ENCODE data around the gene SYT9. TPM values are rescaled to one million over a fixed set of nuclear protein-coding genes. Genes with fewer than 3 reads are reported as not detected.

The SYT9 gene
- total and polyA plus RNA-seq, 10 of the 15 experiments (the other 5 are each of a cell fraction or from before 2014, with no cell fraction given), result 0.03 TPM; not detected in 9

- no peak overlapping the region for H3K4me2 ChIP-seq (ENCODE audit: control insufficient read depth, insufficient read depth)
- H3K36me3 ChIP-seq (ENCODE audit: control insufficient read depth in 2 of 2, insufficient read depth in 2 of 2, low read length in 1 of 2), result no peaks in the 10 kb centered on the region
- no peaks in the 10 kb centered on the region for H3K9me3 ChIP-seq (replicated peaks; ENCODE audit: control insufficient read depth, insufficient read depth, low read length)
- no peak for DNase-seq (ENCODE audit: low read depth, low spot score)
- in situ Hi-C loops (cut with MboI), result no loop called here
- H3K27ac ChIP-seq (ENCODE audit: control insufficient read depth, insufficient read depth), result no peak overlapping the region
- SMC1A ChIA-PET (ENCODE audit: uncharacterized antibody, unreplicated experiment), result interaction anchor here (0.5 to 1.8 kb wide), 2 partner anchors 73 to 405 kb away, joined by 3 to 5 read pairs; no protein-coding TSS in a partner anchor
- no peak for FAIRE-seq
- H3K9ac ChIP-seq (ENCODE audit: control insufficient read depth, insufficient read depth, low read length), result no peak overlapping the region
- H3K27me3 ChIP-seq (replicated peaks in 1 of 2; ENCODE audit: control insufficient read depth in 2 of 2, insufficient read depth in 2 of 2, low read length in 1 of 2), result no peaks in the 10 kb centered on the region; a peak in 1 of 4 replicates
- no peak overlapping the region for H3K4me3 ChIP-seq
- intact Hi-C loops (cut with micrococcal nuclease; ENCODE audit: unreplicated experiment), result loop anchor here (2.0 to 5.0 kb wide), 2 partner anchors 182 to 467 kb away; no protein-coding TSS in a partner anchor
- ATAC-seq, result no peak
- H3K79me2 ChIP-seq (ENCODE audit: control insufficient read depth, insufficient read depth, low read length), result no peaks in the 10 kb centered on the region
- no peaks in the 10 kb centered on the region for H4K20me1 ChIP-seq (ENCODE audit: control insufficient read depth, insufficient read depth)
- RAD21 ChIA-PET (ENCODE audit: unreplicated experiment), result interaction anchor here (2.3 kb wide), 1 partner anchor 467 kb away, joined by 7 read pairs; no protein-coding TSS in a partner anchor
- TF ChIP-seq ETV6 (conservative IDR thresholded peaks at IDR 0.05 in 1 of 2, IDR thresholded peaks at IDR 0.05 in 1 of 2; ENCODE audit: borderline replicate concordance in 1 of 2, low read depth in 1 of 2) (no peak), RFX5 (IDR thresholded peaks at IDR 0.05; ENCODE audit: low read depth, low read length) (no peak), BACH1 (IDR thresholded peaks at IDR 0.05; ENCODE audit: borderline replicate concordance) (no peak), IKZF2 (IDR thresholded peaks at IDR 0.05) (no peak)
- BruUV-seq (replicated peaks), result no TSS peak
- no peak overlapping the region for H2AFZ ChIP-seq (ENCODE audit: control insufficient read depth, low read depth, low read length)
- POLR2A ChIA-PET, result no interaction called here
- 20% methylated on average over 1 of the region's 1 CpG for WGBS (ENCODE audit: insufficient coverage, insufficient replicate concordance, low lambda C conversion rate, missing lambda C conversion rate)
- CTCF ChIA-PET, result interaction anchor here (0.6 to 2.5 kb wide), 6 partner anchors 10 to 468 kb away, joined by 4 to 11 read pairs (median 4); no protein-coding TSS in a partner anchor
- H3K4me1 ChIP-seq (ENCODE audit: control insufficient read depth, insufficient read depth, low read length), result no peaks in the 10 kb centered on the region
Measured at GRCh38 chr11:7279676-7280075, 28.0 kb downstream of the SYT9 start.

GRCh38 chr11:7281079-7281478 is 29.4 kb downstream of the SYT9 start:
- TF ChIP-seq E2F8 (IDR thresholded peaks at IDR 0.05; ENCODE audit: low read depth, partially characterized antibody) (no peak), SMAD5 (IDR thresholded peaks at IDR 0.05; ENCODE audit: low read depth) (no peak), MEF2A (IDR thresholded peaks at IDR 0.05; ENCODE audit: insufficient read depth, low read depth, low read length) (no peak), RB1 (IDR thresholded peaks at IDR 0.05; ENCODE audit: borderline replicate concordance) (no peak), RUNX3 (IDR thresholded peaks at IDR 0.05; ENCODE audit: low read length) (no peak), REST (IDR thresholded peaks at IDR 0.05; ENCODE audit: low read depth, low read length) (no peak), KLF5 (IDR thresholded peaks at IDR 0.05; ENCODE audit: partially characterized antibody) (no peak), MTA3 (IDR thresholded peaks at IDR 0.05; ENCODE audit: borderline replicate concordance, low read length) (no peak)
- Histone ChIP-seq H3K4me1 (ENCODE audit: control insufficient read depth, insufficient read depth, low read length) (no peaks in the 10 kb centered on the region), H3K27me3 (replicated peaks in 1 of 2; ENCODE audit: control insufficient read depth in 2 of 2, insufficient read depth in 2 of 2, low read length in 1 of 2) (no peaks in the 10 kb centered on the region; a peak in 1 of 4 replicates), H4K20me1 (ENCODE audit: control insufficient read depth, insufficient read depth) (no peaks in the 10 kb centered on the region), H3K9me3 (replicated peaks; ENCODE audit: control insufficient read depth, insufficient read depth, low read length) (no peaks in the 10 kb centered on the region; the same call in 2 of the 3 replicates), H3K4me3 (no peak overlapping the region), H3K4me2 (ENCODE audit: control insufficient read depth, insufficient read depth) (no peak overlapping the region), H3K36me3 (ENCODE audit: control insufficient read depth in 2 of 2, insufficient read depth in 2 of 2, low read length in 1 of 2) (no peaks in the 10 kb centered on the region), H3K9ac (ENCODE audit: control insufficient read depth, insufficient read depth, low read length) (no peak overlapping the region), H3K27ac (ENCODE audit: control insufficient read depth, insufficient read depth) (no peak overlapping the region), H2AFZ (ENCODE audit: control insufficient read depth, low read depth, low read length) (no peak overlapping the region), H3K79me2 (ENCODE audit: control insufficient read depth, insufficient read depth, low read length) (no peaks in the 10 kb centered on the region)
- FAIRE-seq (no peak), DNase-seq (ENCODE audit: low read depth, low spot score) (no peak), ATAC-seq (no peak)
- ChIA-PET SMC1A (ENCODE audit: uncharacterized antibody, unreplicated experiment) (no interaction called here), CTCF (interaction anchor here (1.3 to 1.4 kb wide), 3 partner anchors 9 to 469 kb away, joined by 3 to 4 read pairs (median 3); no protein-coding TSS in a partner anchor), POLR2A (no interaction called here), RAD21 (ENCODE audit: unreplicated experiment) (no interaction called here)
- BruUV-seq (replicated peaks), result no TSS peak
- 6% methylated on average over 1 of the region's 1 CpG for WGBS (ENCODE audit: insufficient coverage, insufficient replicate concordance, low lambda C conversion rate, missing lambda C conversion rate)
- intact Hi-C loops (cut with micrococcal nuclease; ENCODE audit: unreplicated experiment), result no loop called here
- in situ Hi-C loops (cut with MboI), result no loop called here

Measured in GM12878 (cell line).